Smooth muscle cell (in vitro differentiated cells): ENCODE results near the gene SLC25A21. TPM values are rescaled to one million over a fixed set of nuclear protein-coding genes. Genes with fewer than 3 reads are reported as not detected.
"Not testable (repeated sequence)": the region's sequence is repeated elsewhere in the genome, so short reads cannot be mapped to it uniquely, and the experiment has no call there.

Source experiments
- DNase-seq: peaks from one replicate; lab custom pipeline; 2025; ENCODE audit not compliant: unreplicated experiment; lab: John Stamatoyannopoulos, UW
- H2AFZ ChIP-seq: fragments of 200-600 bp; sonication (generic); 2 replicates; pipeline ENCODE4 v1.6.0; 2016; ENCODE audit warnings: antibody characterized with exemption, low read depth, mild to moderate bottlenecking
- H3F3A ChIP-seq: fragments of 200-600 bp; sonication (generic); 2 replicates; pipeline ENCODE4 v1.6.0; 2017; ENCODE audit warnings: antibody characterized with exemption, low read depth
- H3K27ac ChIP-seq: fragments of 200-600 bp; sonication (generic); 2 replicates; pipeline ENCODE4 v1.5.1; 2016; ENCODE audit warnings: low read depth, mild to moderate bottlenecking
- H3K27me3 ChIP-seq: fragments of 200-600 bp; sonication (generic); 2 replicates; pipeline ENCODE4 v1.6.1; 2016; ENCODE audit warnings: low read depth, mild to moderate bottlenecking
- H3K36me3 ChIP-seq: fragments of 200-600 bp; sonication (generic); 2 replicates; pipeline ENCODE4 v1.5.1; 2016; ENCODE audit warnings: low read depth
- H3K4me1 ChIP-seq: fragments of 200-600 bp; sonication (generic); 2 replicates; pipeline ENCODE4 v1.5.1; 2016; ENCODE audit warnings: low read depth
- H3K4me2 ChIP-seq: fragments of 200-600 bp; sonication (generic); 2 replicates; pipeline ENCODE4 v1.6.0; 2016; ENCODE audit warnings: mild to moderate bottlenecking
- H3K4me3 ChIP-seq: fragments of 200-600 bp; sonication (generic); 2 replicates; pipeline ENCODE4 v1.5.1; 2016; ENCODE audit warnings: mild to moderate bottlenecking
- H3K79me2 ChIP-seq: fragments of 200-600 bp; sonication (generic); 2 replicates; pipeline ENCODE4 v1.6.0; 2016; ENCODE audit warnings: low read depth, mild to moderate bottlenecking
- H3K9ac ChIP-seq: fragments of 200-600 bp; sonication (generic); 2 replicates; pipeline ENCODE4 v1.6.0; 2016; ENCODE audit warnings: low read depth
- H3K9me3 ChIP-seq: fragments of 200-600 bp; sonication (generic); replicated peaks from 2 replicates; pipeline ENCODE4 v1.5.1; 2016; ENCODE audit warnings: low read depth
- H4K20me1 ChIP-seq: fragments of 200-600 bp; sonication (generic); 2 replicates; pipeline ENCODE4 v1.6.0; 2016; ENCODE audit warnings: low read depth
- CTCF ChIP-seq: fragments of 200-600 bp; sonication (generic); IDR thresholded peaks from 2 replicates; pipeline ENCODE4 v1.5.1; 2017; ENCODE audit warnings: borderline replicate concordance, mild to moderate bottlenecking, antibody characterized with exemption; ENCODE audit not compliant: insufficient read depth, poor library complexity, severe bottlenecking
- WGBS: methylation state at CpG from one replicate; pipeline ENCODE4 v1.1.7; 2016; ENCODE audit warnings: low lambda C conversion rate; 5-methylcytosine and 5-hydroxymethylcytosine counted together
- polyA plus RNA-seq: library from polyadenylated mRNA; unstranded; fragments of >200 nt; fragmentation: Nextera tagmentation; extraction: Ambion mirVana; gene quantifications from 2 replicates; pipeline ENCODE4 v1.2.1, GENCODE V29; 2016
- total RNA-seq: library from RNA; depleted of rRNA; stranded (reverse); fragments of >200 nt; gene quantifications from 2 replicates; pipeline ENCODE4 v1.2.3, GENCODE V29; 2014

The SLC25A21 gene
- total and polyA plus RNA-seq, 2 experiments from 2014 or later: 1.1 TPM; not detected in 1

- no peaks in the 10 kb centered on the region for H3F3A ChIP-seq
- H3K27ac ChIP-seq: no peak overlapping the region
- no peak overlapping the region for H3K4me2 ChIP-seq
- no peaks in the 10 kb centered on the region for H4K20me1 ChIP-seq
- no peaks in the 10 kb centered on the region for H3K79me2 ChIP-seq
- H3K9me3 ChIP-seq: no peaks in the 10 kb centered on the region
- H2AFZ ChIP-seq: no peak overlapping the region
- no peaks in the 10 kb centered on the region for H3K36me3 ChIP-seq
- no peaks in the 10 kb centered on the region for H3K27me3 ChIP-seq
- no peak for TF ChIP-seq CTCF
- no peak overlapping the region for H3K4me3 ChIP-seq
- no peak for DNase-seq
- no peaks in the 10 kb centered on the region for H3K4me1 ChIP-seq
- WGBS: 76% methylated on average over 10 of the region's 10 CpGs
- no peak overlapping the region for H3K9ac ChIP-seq
Observed at GRCh38 chr14:37167151-37168047, 5.0 kb downstream of the SLC25A21 start.

- Histone ChIP-seq H3K4me3 (no peak overlapping the region), H3K79me2 (no peaks in the 10 kb centered on the region), H3K9ac (no peak overlapping the region), H3K4me2 (no peak overlapping the region), H2AFZ (no peak overlapping the region), H3K9me3 (no peaks in the 10 kb centered on the region), H3K4me1 (no peaks in the 10 kb centered on the region), H3K27ac (no peak overlapping the region), H3K36me3 (no peaks in the 10 kb centered on the region), H3K27me3 (no peaks in the 10 kb centered on the region), H4K20me1 (no peaks in the 10 kb centered on the region), H3F3A (no peaks in the 10 kb centered on the region)
- 84% methylated on average over 3 of the region's 3 CpGs for WGBS
- no peak for TF ChIP-seq CTCF
- no peak for DNase-seq
Observed at GRCh38 chr14:37165794-37166193, 6.6 kb downstream of the SLC25A21 start.

GRCh38 chr14:37162307-37162706, 10.1 kb downstream of the SLC25A21 start:
- not testable (repeated sequence) for H3F3A ChIP-seq, H3K4me2 ChIP-seq, H3K27ac ChIP-seq, H3K4me3 ChIP-seq, H2AFZ ChIP-seq, H3K27me3 ChIP-seq, H3K9me3 ChIP-seq, H3K4me1 ChIP-seq, DNase-seq, H3K9ac ChIP-seq, H3K79me2 ChIP-seq, H4K20me1 ChIP-seq, H3K36me3 ChIP-seq
- WGBS: 100% methylated on average over 2 of the region's 2 CpGs

- H3K27ac ChIP-seq: no peak overlapping the region
- no peaks in the 10 kb centered on the region for H3K36me3 ChIP-seq
- no peak for DNase-seq
- H3K79me2 ChIP-seq: no peaks in the 10 kb centered on the region
- no peak overlapping the region for H3K4me2 ChIP-seq
- no peaks in the 10 kb centered on the region for H3F3A ChIP-seq
- no peaks in the 10 kb centered on the region for H4K20me1 ChIP-seq
- H2AFZ ChIP-seq: no peak overlapping the region
- H3K4me3 ChIP-seq: no peak overlapping the region
- WGBS: 86% methylated on average over 2 of the region's 2 CpGs
- no peak overlapping the region for H3K9ac ChIP-seq
- no peaks in the 10 kb centered on the region for H3K9me3 ChIP-seq
- H3K27me3 ChIP-seq: peaks cover 3% of the 10 kb centered on the region
- no peaks in the 10 kb centered on the region for H3K4me1 ChIP-seq
- no peak for TF ChIP-seq CTCF
Observed at GRCh38 chr14:37157987-37158386, 14.4 kb downstream of the SLC25A21 start.
